ENCODE results near the gene ERN2.
A peak's percentile ranks its signal among the peaks of the same experiment; 100 is the strongest.

Gene ERN2

GRCh38 chr16:23651943-23652468 is 61.0 kb downstream of the ERN2 start:
- Mint-ChIP-seq H3K27ac (no peak overlapping the region), H3K27me3 (ENCODE audit: low read depth) (no peaks in the 10 kb centered on the region), H3K4me3 (no peak overlapping the region), H3K4me1 (ENCODE audit: low read depth) (peaks cover 22% of the 10 kb centered on the region), H3K9me3 (no peaks in the 10 kb centered on the region), H3K36me3 (ENCODE audit: low read depth) (peaks cover 36% of the 10 kb centered on the region)

- Mint-ChIP-seq H3K4me3 (no peak overlapping the region), H3K36me3 (ENCODE audit: low read depth) (peaks cover 47% of the 10 kb centered on the region), H3K9me3 (no peaks in the 10 kb centered on the region), H3K4me1 (ENCODE audit: low read depth) (peaks cover 28% of the 10 kb centered on the region), H3K27ac (peak overlapping the region; percentile 16), H3K27me3 (ENCODE audit: low read depth) (no peaks in the 10 kb centered on the region)
These were observed 62.2 kb downstream of the ERN2 start for GRCh38 chr16:23650674-23651416.

- Mint-ChIP-seq H3K4me1 (ENCODE audit: low read depth) (peaks cover 29% of the 10 kb centered on the region), H3K9me3 (no peaks in the 10 kb centered on the region), H3K27ac (peak overlapping the region; percentile 99), H3K36me3 (ENCODE audit: low read depth) (peaks cover 30% of the 10 kb centered on the region), H3K4me3 (peak overlapping the region; percentile 98), H3K27me3 (ENCODE audit: low read depth) (no peaks in the 10 kb centered on the region)
These were observed 70.7 kb downstream of the ERN2 start for GRCh38 chr16:23642246-23642774.

- peaks cover 24% of the 10 kb centered on the region for H3K4me1 Mint-ChIP-seq (ENCODE audit: low read depth)
- no peaks in the 10 kb centered on the region for H3K9me3 Mint-ChIP-seq
- peak within 1 kb of the TSS; percentile 99 for H3K27ac Mint-ChIP-seq
- H3K4me3 Mint-ChIP-seq: peak within 1 kb of the TSS; percentile 98
- H3K36me3 Mint-ChIP-seq (ENCODE audit: low read depth): peaks cover 22% of the 10 kb centered on the region
- no peaks in the 10 kb centered on the region for H3K27me3 Mint-ChIP-seq (ENCODE audit: low read depth)
These were observed 71.9 kb downstream of the ERN2 start, which contains the start of the genes DCTN5 and PALB2 for GRCh38 chr16:23640931-23641765. Gene DCTN5, plus strand, starts transcription at chr16:23641466. Its CDS starts 77 bp downstream, at chr16:23641543. Gene PALB2, minus strand, starts transcription at chr16:23641310. Its CDS starts 153 bp downstream, at chr16:23641157.

GRCh38 chr16:23640615-23640930 is 72.4 kb downstream of the ERN2 start:
- H3K27me3 Mint-ChIP-seq (ENCODE audit: low read depth): no peaks in the 10 kb centered on the region
- no peaks in the 10 kb centered on the region for H3K9me3 Mint-ChIP-seq
- H3K27ac Mint-ChIP-seq: peak overlapping the region; percentile 99
- peaks cover 17% of the 10 kb centered on the region for H3K36me3 Mint-ChIP-seq (ENCODE audit: low read depth)
- H3K4me1 Mint-ChIP-seq (ENCODE audit: low read depth): peaks cover 19% of the 10 kb centered on the region
- peak overlapping the region; percentile 98 for H3K4me3 Mint-ChIP-seq

Measured in T-helper 1 cell treated with Interleukin-12 subunit alpha and Interleukin-12 subunit beta and Interleukin-4 antibody, amounts not matched to agents 30 μg/mL and 1 μg/mL, for 36 hours (primary cell).